HG02870 (cell line): ENCODE data around the gene COL20A1.

ENCODE experiments used
- ATAC-seq: cut with Tn5 transposase; IDR thresholded peaks from one replicate; pipeline ENCODE4 v1.9.1; 2021; ENCODE audit warnings: mild to moderate bottlenecking, moderate library complexity; ENCODE audit not compliant: unreplicated experiment

Gene COL20A1

GRCh38 chr20:63276956-63277355, 16.0 kb upstream of the COL20A1 start:
- no peak for ATAC-seq

GRCh38 chr20:63277466-63278272, 15.3 kb upstream of the COL20A1 start:
- ATAC-seq, result no peak

GRCh38 chr20:63278661-63279060, 14.3 kb upstream of the COL20A1 start:
- ATAC-seq, result no peak

- ATAC-seq, result no peak
Observed at GRCh38 chr20:63279931-63280330, 13.1 kb upstream of the COL20A1 start.

GRCh38 chr20:63280371-63280770, 12.6 kb upstream of the COL20A1 start:
- ATAC-seq, result no peak

GRCh38 chr20:63280929-63281545, 11.9 kb upstream of the COL20A1 start:
- no peak for ATAC-seq

GRCh38 chr20:63281742-63282665, 11.0 kb upstream of the COL20A1 start:
- ATAC-seq, result no peak

- no peak for ATAC-seq
Observed at GRCh38 chr20:63282946-63283345, 10.0 kb upstream of the COL20A1 start.

- no peak for ATAC-seq
Observed at GRCh38 chr20:63283397-63284082, 9.4 kb upstream of the COL20A1 start.

GRCh38 chr20:63284083-63284440, 8.9 kb upstream of the COL20A1 start:
- ATAC-seq, result no peak

GRCh38 chr20:63284544-63284949, 8.4 kb upstream of the COL20A1 start:
- no peak for ATAC-seq

GRCh38 chr20:63284981-63285524, 7.9 kb upstream of the COL20A1 start:
- ATAC-seq, result no peak

GRCh38 chr20:63285636-63286615, 7.1 kb upstream of the COL20A1 start:
- no peak for ATAC-seq

- ATAC-seq, result no peak
Observed at GRCh38 chr20:63286781-63287696, 5.9 kb upstream of the COL20A1 start.

- ATAC-seq, result no peak
Observed at GRCh38 chr20:63287697-63288580, 5.0 kb upstream of the COL20A1 start.

- ATAC-seq, result no peak
Observed at GRCh38 chr20:63288581-63289251, 4.3 kb upstream of the COL20A1 start.
